Neural crest cell (in vitro differentiated cells): ENCODE measurements around the gene TENT5A. TPM values are rescaled to one million over a fixed set of nuclear protein-coding genes. Genes with fewer than 3 reads are reported as not detected.

Experiments used
- DNase-seq: peaks from one replicate; pipeline ENCODE4 v3.0.0; 2021; ENCODE audit warnings: low read depth, mixed read lengths, low spot score
- H3K27ac Mint-ChIP-seq: one replicate; pipeline ENCODE4 v1.8.0; 2021; ENCODE audit warnings: mild to moderate bottlenecking, mixed read lengths; ENCODE audit not compliant: unreplicated experiment
- H3K27me3 Mint-ChIP-seq: 2 replicates; pipeline ENCODE4 v1.8.0; 2021; ENCODE audit warnings: low read depth, mild to moderate bottlenecking, mixed read lengths
- H3K36me3 Mint-ChIP-seq: 2 replicates; pipeline ENCODE4 v1.8.0; 2021; ENCODE audit warnings: low read depth, mild to moderate bottlenecking, mixed read lengths
- H3K4me1 Mint-ChIP-seq: 2 replicates; pipeline ENCODE4 v1.8.0; 2021; ENCODE audit warnings: mixed read lengths
- H3K4me3 Mint-ChIP-seq: one replicate; pipeline ENCODE4 v1.8.0; 2021; ENCODE audit warnings: mild to moderate bottlenecking, mixed read lengths
- H3K9me3 Mint-ChIP-seq: 2 replicates; pipeline ENCODE4 v1.8.0; 2021; ENCODE audit warnings: mixed read lengths
- CTCF ChIP-seq: fragments of 200-600 bp; sonication (generic); conservative IDR thresholded peaks from 2 replicates; pipeline ENCODE4 v1.5.0; 2021; ENCODE audit warnings: antibody characterized with exemption, mild to moderate bottlenecking
- total RNA-seq: library from RNA; stranded (reverse); gene quantifications from 2 replicates; pipeline ENCODE4 v1.2.1, GENCODE V29; 2021

Gene TENT5A
- total RNA-seq, 1 donor from 2014 or later = 4.6 TPM

- no peak for DNase-seq
- Mint-ChIP-seq H3K27me3 (no peaks in the 10 kb centered on the region), H3K4me1 (no peaks in the 10 kb centered on the region), H3K27ac (no peak overlapping the region), H3K9me3 (peaks cover 2% of the 10 kb centered on the region), H3K36me3 (no peaks in the 10 kb centered on the region), H3K4me3 (no peak overlapping the region)
- no peak for TF ChIP-seq CTCF
Observed at GRCh38 chr6:81772741-81773140, 20.3 kb upstream of the TENT5A start.

- DNase-seq = no peak
- H3K4me3 Mint-ChIP-seq = no peak overlapping the region
- no peaks in the 10 kb centered on the region for H3K36me3 Mint-ChIP-seq
- TF ChIP-seq CTCF = no peak
- H3K27ac Mint-ChIP-seq = no peak overlapping the region
- no peaks in the 10 kb centered on the region for H3K4me1 Mint-ChIP-seq
- no peaks in the 10 kb centered on the region for H3K9me3 Mint-ChIP-seq
- H3K27me3 Mint-ChIP-seq = no peaks in the 10 kb centered on the region
Observed at GRCh38 chr6:81771097-81771496, 18.6 kb upstream of the TENT5A start.

GRCh38 chr6:81770381-81770780 is 17.9 kb upstream of the TENT5A start:
- TF ChIP-seq CTCF = no peak
- H3K9me3 Mint-ChIP-seq = no peaks in the 10 kb centered on the region

DNA sequence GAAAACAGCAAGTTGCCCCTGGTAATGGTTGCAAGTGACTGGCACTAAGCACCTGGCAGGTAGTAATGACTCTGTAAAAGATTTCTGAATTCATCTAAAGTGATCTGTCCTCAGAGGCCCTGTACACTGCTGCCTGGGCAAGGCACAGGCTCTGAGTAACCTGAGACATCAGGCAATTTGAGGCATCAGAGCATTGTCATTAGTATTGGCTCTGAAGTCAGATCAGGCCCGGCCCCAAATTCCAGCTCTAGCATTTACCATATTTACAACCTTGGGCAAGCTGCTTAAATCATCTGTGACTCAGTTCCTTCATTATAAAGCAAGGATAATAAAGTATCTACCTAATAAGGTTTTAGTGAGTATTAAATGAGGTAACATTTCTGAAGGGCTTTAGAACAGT is 17.3 kb upstream of the TENT5A start:
- DNase-seq = no peak
- no peaks in the 10 kb centered on the region for H3K9me3 Mint-ChIP-seq
- H3K27ac Mint-ChIP-seq = no peak overlapping the region
- no peak for TF ChIP-seq CTCF
- H3K4me1 Mint-ChIP-seq = peaks cover 3% of the 10 kb centered on the region
- H3K27me3 Mint-ChIP-seq = no peaks in the 10 kb centered on the region
- no peaks in the 10 kb centered on the region for H3K36me3 Mint-ChIP-seq
- H3K4me3 Mint-ChIP-seq = no peak overlapping the region

More at GRCh38 chr6:81770381-81770780, 17.9 kb upstream of the TENT5A start:
- H3K4me3 Mint-ChIP-seq = no peak overlapping the region
- H3K27me3 Mint-ChIP-seq = no peaks in the 10 kb centered on the region
- no peak for DNase-seq
- no peaks in the 10 kb centered on the region for H3K36me3 Mint-ChIP-seq
- H3K27ac Mint-ChIP-seq = no peak overlapping the region
- no peaks in the 10 kb centered on the region for H3K4me1 Mint-ChIP-seq

- Mint-ChIP-seq H3K4me1 (peaks cover 14% of the 10 kb centered on the region), H3K27me3 (no peaks in the 10 kb centered on the region), H3K9me3 (peaks cover 4% of the 10 kb centered on the region), H3K36me3 (no peaks in the 10 kb centered on the region), H3K27ac (no peak overlapping the region), H3K4me3 (no peak overlapping the region)
- no peak for TF ChIP-seq CTCF
- DNase-seq = no peak
Observed at GRCh38 chr6:81768150-81768942, 15.9 kb upstream of the TENT5A start.
